MM.1S (cell line): ENCODE results near the gene TSPAN33.

ENCODE experiments used
- DNase-seq: peaks from one replicate; pipeline ENCODE4 v3.0.0-alpha.2; 2015
- H2AFZ ChIP-seq: fragments of 300-600 bp; sonication (generic); 2 replicates; pipeline ENCODE4 v1.6.0; 2016; ENCODE audit warnings: antibody characterized with exemption, low read length
- H3F3A ChIP-seq: fragments of 300-600 bp; sonication (generic); 2 replicates; pipeline ENCODE4 v1.6.1; 2016; ENCODE audit warnings: mild to moderate bottlenecking, antibody characterized with exemption, low read length, moderate library complexity, mixed read lengths; ENCODE audit not compliant: insufficient read depth
- H3K27ac ChIP-seq: fragments of 300-600 bp; sonication (generic); 2 replicates; pipeline ENCODE4 v1.5.1; 2016; ENCODE audit warnings: mild to moderate bottlenecking, low read length
- H3K27me3 ChIP-seq: fragments of 300-600 bp; sonication (generic); replicated peaks from 2 replicates; pipeline ENCODE4 v1.6.0; 2016; ENCODE audit warnings: low read length; ENCODE audit not compliant: insufficient read depth
- H3K36me3 ChIP-seq: fragments of 300-600 bp; sonication (generic); replicated peaks from 2 replicates; pipeline ENCODE4 v1.6.1; 2016; ENCODE audit warnings: mild to moderate bottlenecking, low read length, mixed read lengths; ENCODE audit not compliant: insufficient read depth
- H3K4me1 ChIP-seq: fragments of 300-600 bp; sonication (generic); 2 replicates; pipeline ENCODE4 v1.6.1; 2016; ENCODE audit warnings: low read length, mixed read lengths
- H3K4me2 ChIP-seq: fragments of 300-600 bp; sonication (generic); 2 replicates; pipeline ENCODE4 v1.6.0; 2016; ENCODE audit warnings: low read depth, low read length
- H3K4me3 ChIP-seq: fragments of 300-600 bp; sonication (generic); 2 replicates; pipeline ENCODE4 v1.5.1; 2016; ENCODE audit warnings: low read length, mixed read lengths
- H3K79me2 ChIP-seq: fragments of 300-600 bp; sonication (generic); 2 replicates; pipeline ENCODE4 v1.6.1; 2016; ENCODE audit warnings: mixed run types, low read length, mixed read lengths
- H3K9ac ChIP-seq: fragments of 300-600 bp; sonication (generic); 2 replicates; pipeline ENCODE4 v1.6.1; 2016; ENCODE audit warnings: low read length, mixed read lengths
- H3K9me2 ChIP-seq: fragments of 300-600 bp; sonication (generic); replicated peaks from 2 replicates; pipeline ENCODE4 v1.6.1; 2016; ENCODE audit warnings: mild to moderate bottlenecking, low read length, mixed read lengths; ENCODE audit not compliant: insufficient read depth
- H3K9me3 ChIP-seq: fragments of 300-600 bp; sonication (generic); replicated peaks from 2 replicates; pipeline ENCODE4 v1.6.1; 2016; ENCODE audit warnings: mild to moderate bottlenecking, low read length, mixed read lengths; ENCODE audit not compliant: insufficient read depth
- H4K20me1 ChIP-seq: fragments of 300-600 bp; sonication (generic); 2 replicates; pipeline ENCODE4 v1.6.1; 2016; ENCODE audit warnings: mild to moderate bottlenecking, low read length, moderate library complexity, mixed read lengths; ENCODE audit not compliant: insufficient read depth
- CTCF ChIP-seq: fragments of 300-600 bp; sonication (generic); IDR thresholded peaks from 2 replicates; pipeline ENCODE4 v1.5.1; 2016; ENCODE audit warnings: antibody characterized with exemption, low read length, mixed read lengths
- EZH2 ChIP-seq: fragments of 300-600 bp; sonication (generic); optimal IDR thresholded peaks from 2 replicates; pipeline ENCODE3; 2017; ENCODE audit warnings: low read depth, mild to moderate bottlenecking, antibody characterized with exemption, low read length, mixed read lengths
- EZH2phosphoT487 ChIP-seq: fragments of 300-600 bp; sonication (generic); IDR thresholded peaks from 2 replicates; pipeline ENCODE4 v1.6.1; 2018; ENCODE audit warnings: antibody characterized with exemption, low read length

TSPAN33 gene

GRCh38 chr7:129189661-129190310 lies 45.3 kb downstream of the TSPAN33 start:
- peak overlapping the region; percentile 53; the same call in 1 of the 2 replicates for H3K4me3 ChIP-seq
- DNase-seq, result no peak
- no peak overlapping the region for H3K9ac ChIP-seq
- H4K20me1 ChIP-seq, result no peaks in the 10 kb centered on the region
- 0 out of 2 replicates have a peak overlapping the region, but pooled peaks have one; percentile 21 for H2AFZ ChIP-seq
- no peaks in the 10 kb centered on the region for H3K36me3 ChIP-seq
- H3K27ac ChIP-seq, result no peak overlapping the region
- TF ChIP-seq CTCF, result no peak
- TF ChIP-seq EZH2phosphoT487, result no peak
- TF ChIP-seq EZH2, result no peak
- H3K9me3 ChIP-seq, result no peaks in the 10 kb centered on the region
- no peaks in the 10 kb centered on the region for H3K79me2 ChIP-seq
- H3F3A ChIP-seq, result no peaks in the 10 kb centered on the region
- H3K4me1 ChIP-seq, result no peaks in the 10 kb centered on the region
- H3K9me2 ChIP-seq, result no peaks in the 10 kb centered on the region
- peaks cover 12% of the 10 kb centered on the region for H3K27me3 ChIP-seq
- H3K4me2 ChIP-seq, result peak overlapping the region; percentile 78; the same call in 1 of the 2 replicates

GRCh38 chr7:129191272-129191671 lies 46.8 kb downstream of the TSPAN33 start:
- no peaks in the 10 kb centered on the region for H3K79me2 ChIP-seq
- no peaks in the 10 kb centered on the region for H4K20me1 ChIP-seq

GRCh38 chr7:129193892-129194291 lies 49.4 kb downstream of the TSPAN33 start:
- no peak for TF ChIP-seq CTCF
- TF ChIP-seq EZH2phosphoT487, result no peak
- no peak for TF ChIP-seq EZH2
- no peak overlapping the region for H3K4me3 ChIP-seq
- no peak overlapping the region for H3K27ac ChIP-seq
- H3K36me3 ChIP-seq, result no peaks in the 10 kb centered on the region
- H3K9ac ChIP-seq, result no peak overlapping the region
- no peak for DNase-seq
- no peak overlapping the region for H3K4me2 ChIP-seq
- H3K9me2 ChIP-seq, result no peaks in the 10 kb centered on the region
- peaks cover 12% of the 10 kb centered on the region for H3K27me3 ChIP-seq
- no peaks in the 10 kb centered on the region for H3K79me2 ChIP-seq
- no peak overlapping the region for H2AFZ ChIP-seq
- H3K4me1 ChIP-seq, result no peaks in the 10 kb centered on the region
- no peaks in the 10 kb centered on the region for H4K20me1 ChIP-seq
- no peaks in the 10 kb centered on the region for H3F3A ChIP-seq
- H3K9me3 ChIP-seq, result no peaks in the 10 kb centered on the region

More at GRCh38 chr7:129191272-129191671, 46.8 kb downstream of the TSPAN33 start:
- Histone ChIP-seq H3K4me2 (no peak overlapping the region), H3K9ac (no peak overlapping the region), H3K9me3 (no peaks in the 10 kb centered on the region), H3K27me3 (peaks cover 12% of the 10 kb centered on the region), H3F3A (no peaks in the 10 kb centered on the region), H3K27ac (no peak overlapping the region), H2AFZ (no peak overlapping the region), H3K36me3 (no peaks in the 10 kb centered on the region), H3K9me2 (no peaks in the 10 kb centered on the region), H3K4me1 (no peaks in the 10 kb centered on the region), H3K4me3 (no peak overlapping the region)
- TF ChIP-seq EZH2phosphoT487 (no peak), EZH2 (no peak), CTCF (no peak)
- no peak for DNase-seq
